ENCODE measurements around the gene TMLHE.
"Not testable (repeated sequence)": the region's sequence is repeated elsewhere in the genome, so short reads cannot be mapped to it uniquely, and the experiment has no call there.

TMLHE gene

GRCh38 chrX:155577682-155578081 is 35.1 kb downstream of the TMLHE start:
- DNase-seq (ENCODE audit: low read depth) = no peak
- H3K4me3 ChIP-seq (ENCODE audit: control insufficient read depth, low read depth, low read length) = no peak overlapping the region
- no peak for TF ChIP-seq CTCF (IDR thresholded peaks at IDR 0.05; ENCODE audit: control insufficient read depth, insufficient read depth, low read depth, low read length, missing control alignments)

- TF ChIP-seq CTCF (IDR thresholded peaks at IDR 0.05; ENCODE audit: control insufficient read depth, insufficient read depth, low read depth, low read length, missing control alignments) = no peak
- no peak overlapping the region for H3K4me3 ChIP-seq (ENCODE audit: control insufficient read depth, low read depth, low read length)
Observed at GRCh38 chrX:155563099-155563498, 49.7 kb downstream of the TMLHE start.

GRCh38 chrX:155544881-155545280 is 67.9 kb downstream of the TMLHE start:
- TF ChIP-seq CTCF (IDR thresholded peaks at IDR 0.05; ENCODE audit: control insufficient read depth, insufficient read depth, low read depth, low read length, missing control alignments) = no peak
- DNase-seq (ENCODE audit: low read depth) = no peak
- no peak overlapping the region for H3K4me3 ChIP-seq (ENCODE audit: control insufficient read depth, low read depth, low read length)

More at GRCh38 chrX:155563099-155563498, 49.7 kb downstream of the TMLHE start:
- no peak for DNase-seq (ENCODE audit: low read depth)

GRCh38 chrX:155535866-155536265 is 76.9 kb downstream of the TMLHE start:
- TF ChIP-seq CTCF (IDR thresholded peaks at IDR 0.05; ENCODE audit: control insufficient read depth, insufficient read depth, low read depth, low read length, missing control alignments) = no peak
- DNase-seq (ENCODE audit: low read depth) = no peak
- no peak overlapping the region for H3K4me3 ChIP-seq (ENCODE audit: control insufficient read depth, low read depth, low read length)

- TF ChIP-seq CTCF (IDR thresholded peaks at IDR 0.05; ENCODE audit: control insufficient read depth, insufficient read depth, low read depth, low read length, missing control alignments) = no peak
- DNase-seq (ENCODE audit: low read depth) = no peak
- H3K4me3 ChIP-seq (ENCODE audit: control insufficient read depth, low read depth, low read length) = no peak overlapping the region
Observed at GRCh38 chrX:155534800-155535199, 78.0 kb downstream of the TMLHE start.

- not testable (repeated sequence) for DNase-seq (ENCODE audit: low read depth); H3K4me3 ChIP-seq (ENCODE audit: control insufficient read depth, low read depth, low read length)
Observed at GRCh38 chrX:155527023-155527422, 85.7 kb downstream of the TMLHE start.

- no peak for TF ChIP-seq CTCF (IDR thresholded peaks at IDR 0.05; ENCODE audit: control insufficient read depth, insufficient read depth, low read depth, low read length, missing control alignments)
- no peak for DNase-seq (ENCODE audit: low read depth)
- H3K4me3 ChIP-seq (ENCODE audit: control insufficient read depth, low read depth, low read length) = no peak overlapping the region
Observed at GRCh38 chrX:155514225-155514624, 98.5 kb downstream of the TMLHE start.

Data from AG09309 (cell line).